Spleen (tissue), 7 donors: ENCODE measurements around the gene MARK2.

ENCODE experiments used
- CTCF ChIP-seq, 11 experiments: fragments of 200-600 bp in 7 of 11; fragments of 450-650 bp in 4 of 11; sonication (generic) in 4 of 11; IDR thresholded peaks in 8 of 11; conservative IDR thresholded peaks in 3 of 11; 1 replicate in 7 of 11; 2 replicates in 4 of 11; pipeline versions ENCODE4 v1.4.0 to v1.8.0; 2016 to 2021; ENCODE audit warnings: antibody characterized with exemption in 11 of 11, inconsistent platforms in 4 of 11, mild to moderate bottlenecking in 1 of 11
- POLR2A ChIP-seq, 3 donors: fragments of 450-650 bp; IDR thresholded peaks; one replicate each; pipeline ENCODE4 v1.5.1; 2017; ENCODE audit warnings: antibody characterized with exemption in 3 of 3, mild to moderate bottlenecking in 1 of 3
- POLR2AphosphoS5 ChIP-seq, 3 donors: sonication (generic); formaldehyde crosslinking; IDR thresholded peaks; one replicate each; pipeline ENCODE4 v1.5.1; 2017; ENCODE audit warnings: antibody characterized with exemption in 3 of 3
- donor health status: DM: no; HTN: no; CAD: no; lungs with moderate emphysema.
- donor health status: DM: no; HTN: no; CAD: no.
- donor health status: DM: no; HTN: no; CAD: no.

GRCh38 chr11:63813563-63814382 is 25.1 kb upstream of the MARK2 start:
- TF ChIP-seq CTCF (IDR thresholded peaks at IDR 0.05 in 8 of 11, conservative IDR thresholded peaks at IDR 0.05 in 3 of 11) = no peak
- no peak for TF ChIP-seq POLR2A (IDR thresholded peaks at IDR 0.05)
- TF ChIP-seq POLR2AphosphoS5 (IDR thresholded peaks at IDR 0.05) = peak in 2 of 3 donors; percentile 40 to 47
